ENCODE data around the gene ZBED3.

Gene ZBED3

GRCh38 chr5:77076961-77077828 is 9.9 kb downstream of the ZBED3 start:
- DNase-seq: no peak

GRCh38 chr5:77074745-77075144 is 12.3 kb downstream of the ZBED3 start:
- DNase-seq: no peak

- no peak for DNase-seq
These were observed 13.4 kb downstream of the ZBED3 start for GRCh38 chr5:77073667-77074066.

GRCh38 chr5:77066823-77067442 is 20.2 kb downstream of the ZBED3 start:
- no peak for DNase-seq

GRCh38 chr5:77066184-77066583 is 20.9 kb downstream of the ZBED3 start:
- no peak for DNase-seq

- DNase-seq: no peak
These were observed 21.8 kb downstream of the ZBED3 start for GRCh38 chr5:77065256-77065655.

GRCh38 chr5:77064040-77064439 is 23.0 kb downstream of the ZBED3 start:
- DNase-seq: no peak

GRCh38 chr5:77046416-77047073 is 40.5 kb downstream of the ZBED3 start:
- DNase-seq: no peak

GRCh38 chr5:77035950-77036349 is 51.1 kb downstream of the ZBED3 start:
- DNase-seq: no peak

GRCh38 chr5:77033338-77033737 is 53.7 kb downstream of the ZBED3 start:
- DNase-seq: no peak

GRCh38 chr5:77032635-77033034 is 54.5 kb downstream of the ZBED3 start:
- no peak for DNase-seq

GRCh38 chr5:77031891-77032290 is 55.2 kb downstream of the ZBED3 start:
- no peak for DNase-seq

GRCh38 chr5:77030097-77031071 is 56.7 kb downstream of the ZBED3 start, which contains the start of gene AGGF1:
Gene AGGF1, plus strand, starts transcription at chr5:77030404. Its CDS starts 363 bp downstream, at chr5:77030767.
- DNase-seq: peak; percentile 63

GRCh38 chr5:77029376-77029885 is 57.7 kb downstream of the ZBED3 start:
- DNase-seq: no peak

- DNase-seq: no peak
These were observed 58.3 kb downstream of the ZBED3 start for GRCh38 chr5:77028631-77029375.

GRCh38 chr5:77024490-77024889 is 62.6 kb downstream of the ZBED3 start:
- DNase-seq: no peak

- DNase-seq: no peak
These were observed 64.3 kb downstream of the ZBED3 start for GRCh38 chr5:77022511-77023417.

Data from NCI-H2107 (cell line).